AG04450 (cell line): ENCODE measurements around the gene ANXA4. TPM values are rescaled to one million over a fixed set of nuclear protein-coding genes. Genes with fewer than 3 reads are reported as not detected.
"Not testable (repeated sequence)": the region's sequence is repeated elsewhere in the genome, so short reads cannot be mapped to it uniquely, and the experiment has no call there.

Experiments used
- CTCF ChIA-PET: fragments of 300-600, 350-600 bp; formaldehyde crosslinking; extraction: SDS; loops from one replicate; lab custom pipeline; 2022; ENCODE audit warnings: antibody characterized with exemption, inconsistent platforms; lab: Charles Lee
- POLR2A ChIA-PET: fragments of 350-600 bp; formaldehyde crosslinking; extraction: SDS; loops from one replicate; lab custom pipeline; 2021; ENCODE audit warnings: antibody characterized with exemption, inconsistent platforms; lab: Yijun Ruan, JAX
- DNase-seq: peaks from one replicate; pipeline ENCODE4 v3.0.0-alpha.2; 2011; ENCODE audit warnings: low read depth, low spot score
- H3K27ac ChIP-seq: one replicate; pipeline ENCODE4 v1.5.1; 2012; ENCODE audit warnings: low read depth, low read length, control low read depth
- H3K27me3 ChIP-seq: one replicate; pipeline ENCODE4 v1.6.0; 2012; ENCODE audit warnings: low read length; ENCODE audit not compliant: control insufficient read depth, insufficient read depth
- H3K4me3 ChIP-seq: 2 replicates; pipeline ENCODE4 v1.5.1; 2011; ENCODE audit warnings: mild to moderate bottlenecking, low read depth, low read length, control low read depth
- H3K9me3 ChIP-seq: 2 replicates; pipeline ENCODE4 v1.5.1; 2012; ENCODE audit warnings: low read length; ENCODE audit not compliant: control insufficient read depth, insufficient read depth
- polyA plus RNA-seq: library from polyadenylated mRNA; depleted of rRNA; stranded (reverse); fragments of >200 nt; gene quantifications from 2 replicates; pipeline ENCODE4 v1.2.3, GENCODE V29; 2011
- TF ChIP-seq, protein P1 (sequence below): IDR thresholded peaks from 2 replicates; pipeline ENCODE4 v1.5.1; 2011; ENCODE audit warnings: low read depth, low read length, control low read depth, inconsistent platforms

Gene ANXA4
- polyA plus RNA-seq, 1 experiment = 105 TPM

DNA sequence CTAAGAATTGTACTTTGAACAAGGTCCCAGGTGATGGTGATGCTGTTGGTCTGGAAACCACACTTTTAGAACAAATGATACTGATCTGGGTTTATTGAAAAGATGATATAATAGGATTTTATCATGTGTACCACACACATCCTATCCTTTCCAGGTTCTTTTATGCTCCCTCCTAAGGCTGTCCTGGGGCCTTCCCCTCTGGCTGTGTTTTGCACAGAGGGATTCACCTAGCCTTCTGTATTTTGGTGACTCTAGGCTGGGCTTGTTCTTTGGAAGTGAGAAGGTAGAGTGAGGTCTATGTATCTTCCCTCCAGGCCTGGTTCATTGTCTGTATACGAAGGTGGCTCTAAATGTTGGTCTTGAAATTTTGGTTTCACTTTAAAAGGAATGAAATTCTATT lies 12.7 kb downstream of the ANXA4 start:
- Histone ChIP-seq H3K27ac (no peak overlapping the region), H3K27me3 (no peaks in the 10 kb centered on the region), H3K9me3 (no peaks in the 10 kb centered on the region), H3K4me3 (no peak overlapping the region)
- ChIA-PET POLR2A (interaction anchor here (0.7 kb wide), 1 partner anchor 13 kb away, joined by 3 read pairs; the partner anchor contains the start of gene ANXA4), CTCF (interaction anchor here (1.2 kb wide), 1 partner anchor 31 kb away, joined by 3 read pairs; no protein-coding TSS in a partner anchor)
- TF ChIP-seq, protein P1, sequence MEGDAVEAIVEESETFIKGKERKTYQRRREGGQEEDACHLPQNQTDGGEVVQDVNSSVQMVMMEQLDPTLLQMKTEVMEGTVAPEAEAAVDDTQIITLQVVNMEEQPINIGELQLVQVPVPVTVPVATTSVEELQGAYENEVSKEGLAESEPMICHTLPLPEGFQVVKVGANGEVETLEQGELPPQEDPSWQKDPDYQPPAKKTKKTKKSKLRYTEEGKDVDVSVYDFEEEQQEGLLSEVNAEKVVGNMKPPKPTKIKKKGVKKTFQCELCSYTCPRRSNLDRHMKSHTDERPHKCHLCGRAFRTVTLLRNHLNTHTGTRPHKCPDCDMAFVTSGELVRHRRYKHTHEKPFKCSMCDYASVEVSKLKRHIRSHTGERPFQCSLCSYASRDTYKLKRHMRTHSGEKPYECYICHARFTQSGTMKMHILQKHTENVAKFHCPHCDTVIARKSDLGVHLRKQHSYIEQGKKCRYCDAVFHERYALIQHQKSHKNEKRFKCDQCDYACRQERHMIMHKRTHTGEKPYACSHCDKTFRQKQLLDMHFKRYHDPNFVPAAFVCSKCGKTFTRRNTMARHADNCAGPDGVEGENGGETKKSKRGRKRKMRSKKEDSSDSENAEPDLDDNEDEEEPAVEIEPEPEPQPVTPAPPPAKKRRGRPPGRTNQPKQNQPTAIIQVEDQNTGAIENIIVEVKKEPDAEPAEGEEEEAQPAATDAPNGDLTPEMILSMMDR = no peak
- DNase-seq = no peak

DNA sequence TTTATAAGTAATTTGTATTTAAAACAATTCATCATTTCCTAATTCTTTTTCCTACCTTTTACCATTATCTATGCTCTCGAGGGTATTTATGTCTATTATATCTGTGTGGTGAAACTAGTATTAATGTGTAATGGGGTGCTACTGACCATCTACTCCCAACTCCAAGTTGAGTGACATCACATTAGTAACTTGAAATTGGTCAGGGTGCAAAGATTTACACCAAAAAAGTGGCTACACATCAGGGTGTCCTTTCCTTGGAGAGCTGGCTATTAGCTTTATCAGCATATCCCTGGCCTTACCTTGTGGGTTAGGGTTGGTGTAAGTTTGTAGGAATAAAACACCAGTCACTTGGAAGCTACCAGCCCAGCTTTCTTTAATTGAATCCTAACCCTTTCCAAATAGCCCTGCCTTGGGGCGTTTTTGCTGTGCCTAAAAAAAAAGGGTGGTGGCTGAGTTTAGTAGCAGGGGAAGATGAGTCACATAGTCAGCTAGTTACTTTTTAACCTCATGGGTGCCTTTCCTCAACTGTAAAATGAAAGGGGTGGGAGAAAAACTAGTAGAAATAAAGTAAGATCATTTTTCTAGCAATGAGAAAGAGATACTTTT lies 14.0 kb downstream of the ANXA4 start:
- DNase-seq = no peak
- POLR2A ChIA-PET = no interaction called here
- H3K27ac ChIP-seq = no peak overlapping the region
- H3K4me3 ChIP-seq = no peak overlapping the region
- H3K27me3 ChIP-seq = no peaks in the 10 kb centered on the region
- H3K9me3 ChIP-seq = no peaks in the 10 kb centered on the region
- CTCF ChIA-PET = interaction anchor here (0.8 to 1.4 kb wide), 4 partner anchors 10 to 60 kb away, joined by 5 to 11 read pairs (median 8); partner anchors contain the start of gene ANXA4
- TF ChIP-seq, protein P1 = no peak

DNA sequence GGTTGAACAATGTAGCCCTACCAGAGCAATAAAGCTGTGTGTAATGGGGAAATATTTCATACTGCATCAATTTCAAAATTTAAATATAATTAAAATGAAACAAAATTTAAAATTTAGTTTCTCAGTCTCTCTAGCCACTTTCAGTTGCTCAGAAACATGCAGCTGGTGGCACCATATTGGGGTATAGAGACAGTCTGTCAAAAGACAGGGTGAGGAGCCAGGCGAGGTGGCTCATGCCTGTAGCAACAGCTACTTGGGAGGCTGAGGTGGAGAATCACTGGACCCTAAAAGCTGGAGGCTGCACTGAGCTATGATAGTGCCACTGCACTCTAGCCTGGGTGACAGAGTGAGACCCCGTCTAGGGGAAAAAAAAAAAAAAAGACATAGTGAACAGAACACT lies 20.1 kb downstream of the ANXA4 start:
- Histone ChIP-seq H3K9me3 (no peaks in the 10 kb centered on the region), H3K27ac (no peak overlapping the region), H3K4me3 (no peak overlapping the region), H3K27me3 (no peaks in the 10 kb centered on the region)
- ChIA-PET POLR2A (no interaction called here), CTCF (interaction anchor here (0.8 to 1.5 kb wide), 4 partner anchors 35 to 55 kb away, joined by 3 to 5 read pairs (median 4); no protein-coding TSS in a partner anchor)
- TF ChIP-seq, protein P1 = no peak
- DNase-seq = no peak

DNA sequence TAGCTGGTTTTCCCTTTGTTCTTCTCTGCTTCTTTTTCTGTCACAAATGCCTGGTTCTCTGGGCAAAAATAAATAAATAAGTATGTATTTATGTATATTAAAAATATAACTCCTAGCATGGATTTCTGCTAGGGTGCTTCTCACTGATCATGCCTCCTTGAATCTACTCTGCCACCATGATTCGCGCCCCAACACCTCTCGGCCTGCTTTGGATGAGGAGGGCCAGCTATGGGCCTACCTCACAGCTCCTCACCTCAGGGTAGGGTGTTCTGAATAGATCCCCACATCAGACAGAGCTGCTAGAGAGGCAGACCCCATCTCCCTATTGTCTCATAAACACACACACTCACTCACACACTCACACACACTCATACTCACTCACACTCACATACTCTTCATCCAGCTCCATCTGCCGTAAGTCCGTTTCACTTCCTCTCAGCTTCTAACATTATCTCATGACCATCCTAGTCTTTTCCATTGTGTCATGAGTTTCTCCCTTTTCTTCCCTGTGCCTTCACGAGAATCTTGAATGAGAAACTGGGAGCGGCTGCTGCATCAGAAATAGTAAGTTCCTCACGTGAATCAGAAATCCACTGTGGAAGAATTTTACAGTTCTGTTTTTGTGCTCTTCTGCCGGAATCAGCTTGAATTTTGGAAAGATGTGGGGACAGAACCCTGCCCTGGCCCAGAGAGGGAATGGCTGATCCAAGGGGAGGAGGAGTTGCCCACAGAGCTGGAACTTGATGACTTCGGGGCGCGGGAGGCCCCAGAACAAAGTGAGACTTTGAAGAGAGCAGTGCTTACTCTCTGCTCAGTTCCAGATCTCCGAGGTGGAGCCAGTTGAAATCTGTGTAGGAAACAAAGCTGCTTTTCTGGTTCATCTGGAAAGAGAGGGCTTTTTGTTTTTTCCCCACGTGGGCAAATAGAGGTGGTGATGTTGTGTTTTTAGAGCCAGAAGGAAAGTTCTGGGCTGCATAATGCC lies 20.9 kb downstream of the ANXA4 start:
- Histone ChIP-seq H3K9me3 (no peaks in the 10 kb centered on the region), H3K27me3 (no peaks in the 10 kb centered on the region), H3K4me3 (no peak overlapping the region), H3K27ac (no peak overlapping the region)
- no peak for DNase-seq
- ChIA-PET POLR2A (no interaction called here), CTCF (interaction anchor here (0.8 to 1.5 kb wide), 4 partner anchors 34 to 54 kb away, joined by 3 to 4 read pairs (median 3); no protein-coding TSS in a partner anchor)
- TF ChIP-seq, protein P1 = no peak

DNA sequence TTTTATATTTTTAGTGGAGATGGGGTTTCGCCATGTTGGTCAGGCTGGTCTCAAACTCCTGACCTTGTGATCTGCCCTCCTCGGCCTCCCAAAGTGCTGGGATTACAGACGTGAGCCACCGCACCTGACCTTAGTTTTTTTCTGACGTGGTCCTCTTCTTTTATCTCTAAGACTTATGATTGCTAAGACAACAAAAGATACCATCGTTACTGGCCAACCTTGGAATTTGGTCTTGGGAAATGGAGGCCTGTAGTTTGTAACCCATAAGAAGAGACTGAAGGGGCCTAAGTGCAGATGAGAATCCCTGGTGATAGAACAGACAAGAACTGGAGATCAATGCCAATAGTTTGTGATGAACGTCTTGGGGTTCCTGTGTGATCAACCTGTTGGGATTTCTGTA lies 21.9 kb downstream of the ANXA4 start:
- DNase-seq, H3K27ac ChIP-seq, H3K4me3 ChIP-seq, POLR2A ChIA-PET, H3K9me3 ChIP-seq, H3K27me3 ChIP-seq: not testable (repeated sequence)
- CTCF ChIA-PET = interaction anchor here (1.4 kb wide), 1 partner anchor 39 kb away, joined by 3 read pairs; no protein-coding TSS in a partner anchor
